GM12878 (cell line): Measurements from ENCODE around the gene RAB11A. TPM values are rescaled to one million over a fixed set of nuclear protein-coding genes. Genes with fewer than 3 reads are reported as not detected.

Experiments
- CTCF ChIP-seq, 3 experiments: IDR thresholded peaks in 2 of 3; conservative IDR thresholded peaks in 1 of 3; 2 replicates each; pipeline ENCODE4 v1.5.1; 2011; ENCODE audit warnings: low read depth in 3 of 3, low read length in 3 of 3, mild to moderate bottlenecking in 3 of 3, control low read depth in 2 of 3, moderate library complexity in 2 of 3, inconsistent platforms in 1 of 3, mixed read lengths in 1 of 3; ENCODE audit not compliant: control insufficient read depth in 2 of 3, insufficient read depth in 1 of 3; ENCODE audit errors: extremely low read depth in 1 of 3
- EGR1 ChIP-seq, 2 experiments: IDR thresholded peaks; 1 replicate in 1 of 2; 2 replicates in 1 of 2; pipeline ENCODE4 v1.6.1; 2011 to 2012; ENCODE audit warnings: low read depth in 2 of 2, low read length in 2 of 2, borderline replicate concordance in 1 of 2, mild to moderate bottlenecking in 1 of 2, moderate library complexity in 1 of 2
- MLLT1 ChIP-seq: fragments of 450-650 bp; IDR thresholded peaks from 2 replicates; pipeline ENCODE4 v1.6.1; 2016; ENCODE audit warnings: mild to moderate bottlenecking
- POLR2AphosphoS5 ChIP-seq: IDR thresholded peaks from 2 replicates; pipeline ENCODE4 v1.6.1; 2011; ENCODE audit warnings: mild to moderate bottlenecking, low read length, inconsistent platforms
- SRF ChIP-seq, 2 experiments: IDR thresholded peaks; 2 replicates each; pipeline ENCODE4 v1.6.1; 2011; ENCODE audit warnings: low read depth in 2 of 2, low read length in 2 of 2, mild to moderate bottlenecking in 1 of 2, moderate library complexity in 1 of 2
- STAT1 ChIP-seq: fragments of 450-650 bp; conservative IDR thresholded peaks from 2 replicates; pipeline ENCODE4 v1.6.1; 2014; ENCODE audit warnings: antibody characterized with exemption, mild to moderate bottlenecking
- polyA plus RNA-seq, 11 experiments: library from polyadenylated mRNA; depleted of rRNA in 4 of 11; unstranded in 6 of 11; stranded (reverse) in 5 of 11; fragments of >200 nt; fragmentation: Nextera tagmentation in 4 of 11; fragmentation: Illumina TruSeq in 1 of 11; extraction: Ambion mirVana in 4 of 11; extraction: Trizol in 1 of 11; gene quantifications; 1 replicate in 1 of 11; 2 replicates in 10 of 11; pipeline versions ENCODE4 v1.2.1 to v1.2.3, GENCODE V29; 2011 to 2016; ENCODE audit warnings: inconsistent platforms in 2 of 11, missing spikeins in 2 of 11, low read depth in 1 of 11
- total RNA-seq, 4 experiments: library from RNA; depleted of rRNA in 3 of 4; stranded (reverse); fragments of >200 nt in 3 of 4; fragmentation: Illumina TruSeq in 1 of 4; extraction: Trizol in 1 of 4; gene quantifications; 2 replicates each; pipeline versions ENCODE4 v1.2.1 to v1.2.3, GENCODE V29; 2013 to 2021

RAB11A gene
- total and polyA plus RNA-seq, 10 of the 15 experiments (the other 5 are each of a cell fraction or from before 2014, with no cell fraction given), result 128 to 387 (median 224) TPM

DNA sequence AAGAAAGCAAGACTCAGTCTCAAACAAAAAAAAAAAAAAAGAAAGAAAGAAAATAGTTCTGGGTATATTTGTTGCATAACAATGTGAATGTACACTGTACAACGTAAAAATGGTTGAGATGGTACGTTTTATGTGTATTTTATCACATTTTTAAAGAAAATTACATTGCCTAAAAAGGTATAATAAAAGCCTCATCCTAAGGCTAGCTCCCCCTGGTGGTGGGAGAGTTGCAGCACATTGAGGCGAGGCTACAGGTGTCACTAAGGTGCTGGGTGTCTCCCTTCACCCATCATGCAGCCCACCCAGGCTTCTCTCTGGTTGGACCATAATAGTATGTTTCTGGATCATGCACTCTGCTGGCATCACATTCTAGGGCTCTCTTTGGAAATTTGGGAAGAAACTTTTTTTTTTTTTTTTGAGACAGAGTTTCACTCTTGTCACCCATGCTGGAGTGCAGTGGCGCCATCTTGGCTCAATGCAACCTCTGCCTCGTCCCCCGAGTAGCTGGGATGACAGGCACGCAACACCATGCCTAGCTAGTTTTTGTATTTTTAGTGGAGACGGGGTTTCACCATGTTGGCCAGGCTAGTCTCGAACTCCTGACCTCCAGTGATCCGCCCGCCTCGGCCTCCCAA is 12.4 kb upstream of the RAB11A start (continued):
- TF ChIP-seq CTCF (IDR thresholded peaks at IDR 0.05 in 2 of 3, conservative IDR thresholded peaks at IDR 0.05 in 1 of 3; ENCODE audit: control insufficient read depth in 2 of 3, extremely low read depth in 1 of 3, insufficient read depth in 1 of 3, low read depth in 3 of 3, low read length in 3 of 3) (peak; percentile 74 to 91 (median 88)), MLLT1 (no peak), EGR1 (IDR thresholded peaks at IDR 0.05; ENCODE audit: borderline replicate concordance in 1 of 2, low read depth in 2 of 2, low read length in 2 of 2) (no peak), STAT1 (no peak), POLR2AphosphoS5 (no peak), SRF (IDR thresholded peaks at IDR 0.05; ENCODE audit: low read depth in 2 of 2, low read length in 2 of 2) (0 out of 4 replicates have a peak, but pooled peaks of 1 of the 2 experiments have one; percentile 7)
